GM18873 (cell line): ENCODE data around the gene SLC26A2.

Experiments
- ATAC-seq: cut with Tn5 transposase; IDR thresholded peaks from one replicate; pipeline ENCODE4 v1.9.1; 2021; ENCODE audit warnings: mild to moderate bottlenecking, moderate library complexity, moderate number of reproducible peaks; ENCODE audit not compliant: unreplicated experiment, low FRiP score

Gene SLC26A2

GRCh38 chr5:149960272-149961185, at the start of gene SLC26A2:
Gene SLC26A2 (plus strand): TSS chr5:149960758. CDS start chr5:149977653, 16,895 bp downstream.
- ATAC-seq: peak; percentile 98

- no peak for ATAC-seq
Measured at GRCh38 chr5:149911031-149911430, 49.5 kb upstream of the SLC26A2 start.

GRCh38 chr5:149912226-149912871, 48.2 kb upstream of the SLC26A2 start:
- ATAC-seq: no peak

- no peak for ATAC-seq
Measured at GRCh38 chr5:149913436-149914419, 46.8 kb upstream of the SLC26A2 start.

- no peak for ATAC-seq
Measured at GRCh38 chr5:149915392-149916260, 44.9 kb upstream of the SLC26A2 start.

- no peak for ATAC-seq
Measured at GRCh38 chr5:149916334-149917072, 44.1 kb upstream of the SLC26A2 start.

GRCh38 chr5:149917073-149917676, 43.4 kb upstream of the SLC26A2 start:
- no peak for ATAC-seq

GRCh38 chr5:149921597-149921996, 39.0 kb upstream of the SLC26A2 start:
- no peak for ATAC-seq

GRCh38 chr5:149922950-149923349, 37.6 kb upstream of the SLC26A2 start:
- ATAC-seq: no peak

- no peak for ATAC-seq
Measured at GRCh38 chr5:149924486-149924885, 36.1 kb upstream of the SLC26A2 start.

- ATAC-seq: no peak
Measured at GRCh38 chr5:149930043-149930748, 30.4 kb upstream of the SLC26A2 start.

- ATAC-seq: no peak
Measured at GRCh38 chr5:149930749-149931574, 29.6 kb upstream of the SLC26A2 start.

GRCh38 chr5:149931992-149932436, 28.5 kb upstream of the SLC26A2 start:
- no peak for ATAC-seq

GRCh38 chr5:149932445-149933350, 27.9 kb upstream of the SLC26A2 start:
- no peak for ATAC-seq

GRCh38 chr5:149935431-149935901, 25.1 kb upstream of the SLC26A2 start:
- ATAC-seq: no peak
